ENCODE data around the gene CCDC34.

CCDC34 gene

GRCh38 chr11:27394781-27395228 lies 31.8 kb upstream of the CCDC34 start:
- no peak overlapping the region for H3K4me3 ChIP-seq (ENCODE audit: control insufficient read depth, low read depth, low read length)
- no peak for DNase-seq (ENCODE audit: low read depth)
- no peak for TF ChIP-seq CTCF (IDR thresholded peaks at IDR 0.05; ENCODE audit: control insufficient read depth, insufficient read depth, low read depth, low read length, missing control alignments)

- no peak overlapping the region for H3K4me3 ChIP-seq (ENCODE audit: control insufficient read depth, low read depth, low read length)
- TF ChIP-seq CTCF (IDR thresholded peaks at IDR 0.05; ENCODE audit: control insufficient read depth, insufficient read depth, low read depth, low read length, missing control alignments): no peak
- peak; percentile 60 for DNase-seq (ENCODE audit: low read depth)
Measured at GRCh38 chr11:27392278-27393114, 29.5 kb upstream of the CCDC34 start.

GRCh38 chr11:27391331-27392015 lies 28.5 kb upstream of the CCDC34 start:
- no peak for DNase-seq (ENCODE audit: low read depth)
- no peak overlapping the region for H3K4me3 ChIP-seq (ENCODE audit: control insufficient read depth, low read depth, low read length)
- no peak for TF ChIP-seq CTCF (IDR thresholded peaks at IDR 0.05; ENCODE audit: control insufficient read depth, insufficient read depth, low read depth, low read length, missing control alignments)

- no peak for TF ChIP-seq CTCF (IDR thresholded peaks at IDR 0.05; ENCODE audit: control insufficient read depth, insufficient read depth, low read depth, low read length, missing control alignments)
- no peak overlapping the region for H3K4me3 ChIP-seq (ENCODE audit: control insufficient read depth, low read depth, low read length)
- peak; percentile 53 for DNase-seq (ENCODE audit: low read depth)
Measured at GRCh38 chr11:27390318-27391295, 27.6 kb upstream of the CCDC34 start.

- H3K4me3 ChIP-seq (ENCODE audit: control insufficient read depth, low read depth, low read length): no peak overlapping the region
Measured at GRCh38 chr11:27388869-27389268, 25.9 kb upstream of the CCDC34 start.

More at GRCh38 chr11:27388869-27389268, 25.9 kb upstream of the CCDC34 start:
- no peak for TF ChIP-seq CTCF (IDR thresholded peaks at IDR 0.05; ENCODE audit: control insufficient read depth, insufficient read depth, low read depth, low read length, missing control alignments)
- no peak for DNase-seq (ENCODE audit: low read depth)
